Measurements from ENCODE around the gene RFT1.

DNA sequence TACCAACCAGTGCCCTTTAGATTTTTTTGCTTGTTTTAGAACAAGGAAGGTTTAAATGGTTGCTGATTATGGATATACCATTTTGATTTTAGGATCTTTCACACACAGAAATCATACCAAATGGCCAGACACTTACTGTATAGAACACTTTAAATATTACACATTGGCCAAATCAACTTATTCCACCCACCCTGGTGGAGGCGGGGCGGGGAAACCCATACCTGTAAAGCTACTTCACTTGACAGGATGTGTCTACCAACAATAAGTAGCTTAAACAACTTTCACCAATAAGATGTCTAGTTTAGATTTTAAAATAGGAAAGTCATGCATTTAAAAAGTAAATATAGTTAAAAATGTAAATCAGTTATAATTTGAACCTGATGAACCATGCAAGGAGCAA, 67.3 kb downstream of the RFT1 start:
- TF ChIP-seq, protein P1, sequence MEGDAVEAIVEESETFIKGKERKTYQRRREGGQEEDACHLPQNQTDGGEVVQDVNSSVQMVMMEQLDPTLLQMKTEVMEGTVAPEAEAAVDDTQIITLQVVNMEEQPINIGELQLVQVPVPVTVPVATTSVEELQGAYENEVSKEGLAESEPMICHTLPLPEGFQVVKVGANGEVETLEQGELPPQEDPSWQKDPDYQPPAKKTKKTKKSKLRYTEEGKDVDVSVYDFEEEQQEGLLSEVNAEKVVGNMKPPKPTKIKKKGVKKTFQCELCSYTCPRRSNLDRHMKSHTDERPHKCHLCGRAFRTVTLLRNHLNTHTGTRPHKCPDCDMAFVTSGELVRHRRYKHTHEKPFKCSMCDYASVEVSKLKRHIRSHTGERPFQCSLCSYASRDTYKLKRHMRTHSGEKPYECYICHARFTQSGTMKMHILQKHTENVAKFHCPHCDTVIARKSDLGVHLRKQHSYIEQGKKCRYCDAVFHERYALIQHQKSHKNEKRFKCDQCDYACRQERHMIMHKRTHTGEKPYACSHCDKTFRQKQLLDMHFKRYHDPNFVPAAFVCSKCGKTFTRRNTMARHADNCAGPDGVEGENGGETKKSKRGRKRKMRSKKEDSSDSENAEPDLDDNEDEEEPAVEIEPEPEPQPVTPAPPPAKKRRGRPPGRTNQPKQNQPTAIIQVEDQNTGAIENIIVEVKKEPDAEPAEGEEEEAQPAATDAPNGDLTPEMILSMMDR (IDR thresholded peaks at IDR 0.05; ENCODE audit: low read length): no peak
- no peak for TF ChIP-seq EZH2 (IDR thresholded peaks at IDR 0.05; ENCODE audit: borderline replicate concordance, low read length)

Data from OCI-LY1 (cell line).